Suppressor macrophage treated with lipopolysaccharide for 4 hours (primary cell): ENCODE measurements around the gene VWC2L.

ENCODE experiments used
- DNase-seq: peaks from one replicate; pipeline ENCODE4 v3.0.0-alpha.2; 2020

The VWC2L gene

DNA sequence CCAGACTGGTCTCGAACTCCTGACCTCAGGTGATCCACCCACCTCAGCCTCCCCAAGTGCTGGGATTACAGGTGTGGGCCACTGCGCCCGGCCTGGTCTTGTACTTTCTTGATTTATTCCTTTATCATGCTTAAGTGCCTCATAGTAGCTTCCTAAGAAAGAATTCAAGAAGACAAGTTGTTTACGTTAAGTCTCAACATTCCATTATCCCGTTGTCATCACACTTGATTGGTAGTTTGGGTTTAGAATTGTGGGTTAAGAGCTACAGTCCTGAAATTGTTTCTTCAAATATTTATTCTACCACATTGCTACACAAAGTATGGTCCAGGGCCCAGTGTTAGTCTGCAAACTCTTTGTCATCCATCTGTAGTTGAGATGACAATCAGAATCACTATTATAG lies 194.0 kb downstream of the VWC2L start:
- DNase-seq = no peak

DNA sequence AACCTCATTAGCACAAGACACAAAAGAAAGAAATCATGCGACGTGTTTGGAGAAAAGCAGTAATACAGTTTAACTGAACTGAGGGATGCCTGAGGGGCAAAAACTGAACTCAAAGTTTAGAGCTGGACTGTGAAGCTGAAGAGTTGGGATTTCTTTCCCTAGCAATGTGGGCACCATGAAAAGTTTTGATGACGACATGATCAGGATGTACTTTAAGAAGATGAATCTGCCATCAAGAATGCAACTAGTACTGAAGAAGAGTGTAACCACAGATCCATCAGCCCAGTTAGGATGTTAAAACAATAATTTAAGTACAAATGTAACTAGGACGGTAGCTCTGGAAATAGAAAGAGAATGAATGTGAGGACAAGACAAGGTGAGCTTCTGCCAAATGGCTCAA lies 196.2 kb downstream of the VWC2L start:
- no peak for DNase-seq

DNA sequence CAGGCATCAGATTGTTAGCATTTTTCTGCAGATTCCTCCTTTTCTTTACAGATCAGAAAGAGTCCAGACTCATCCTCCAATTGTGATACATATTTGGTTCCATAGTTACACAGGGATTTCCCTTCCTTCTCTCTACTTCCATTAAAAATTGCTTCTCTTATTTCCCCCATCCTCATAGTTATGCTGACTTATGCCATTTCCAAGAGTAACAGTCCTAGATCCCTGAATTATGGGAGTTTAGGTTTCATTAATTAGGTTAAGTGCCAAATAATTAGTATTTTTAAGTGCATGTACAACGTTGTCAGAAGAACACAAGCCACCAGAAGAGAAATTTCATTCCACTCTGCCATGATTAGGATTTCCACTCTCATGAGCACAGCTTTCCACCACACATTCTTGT lies 200.2 kb downstream of the VWC2L start:
- no peak for DNase-seq

DNA sequence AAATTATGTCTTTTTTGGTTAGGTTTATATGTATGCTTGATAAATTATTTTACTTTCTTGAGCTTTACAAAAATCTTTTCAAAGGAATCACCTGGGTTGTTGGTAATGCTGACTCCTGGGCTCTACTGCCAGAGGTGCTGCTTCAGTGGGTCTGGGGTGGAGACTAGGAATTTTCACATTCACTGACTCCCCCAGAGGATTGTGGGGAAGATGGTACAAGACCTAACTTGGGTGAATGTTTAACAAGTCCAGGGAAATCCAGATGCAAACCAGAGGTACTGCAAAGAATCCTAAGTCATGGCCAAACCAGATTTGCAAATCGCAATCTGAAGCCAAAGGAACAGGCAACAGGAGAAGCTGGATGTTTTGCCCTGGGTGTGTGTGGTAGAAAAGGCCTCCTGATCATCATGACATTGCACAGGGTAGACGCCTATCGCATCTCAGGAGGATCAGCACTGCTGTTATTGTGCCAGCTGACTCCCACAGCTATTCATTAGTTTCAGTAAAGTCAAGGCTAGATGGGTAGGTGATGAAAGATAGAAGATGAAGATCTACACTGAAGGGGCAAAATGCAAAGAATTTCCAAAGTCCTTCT lies 213.4 kb downstream of the VWC2L start:
- DNase-seq = no peak

DNA sequence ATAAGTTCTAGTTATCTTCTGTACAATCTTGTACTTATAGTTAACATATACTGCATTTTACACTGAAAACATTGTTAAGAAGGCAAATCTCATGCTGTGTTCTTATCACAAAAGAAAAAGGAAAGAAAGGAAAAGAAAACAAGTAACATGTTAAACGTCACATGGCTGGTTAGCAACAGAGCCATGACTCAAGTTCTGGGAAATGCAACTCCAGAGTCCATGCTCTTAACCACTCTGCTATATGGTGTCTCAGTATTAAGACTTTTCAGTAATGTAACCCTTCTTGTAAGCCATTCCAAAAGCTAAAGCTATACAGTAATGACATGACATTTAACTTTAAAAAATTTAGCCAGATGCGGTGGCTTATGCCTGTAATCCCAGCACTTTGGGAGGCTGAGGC lies 217.2 kb downstream of the VWC2L start:
- no peak for DNase-seq
